ENCODE measurements around the gene CAMTA1. TPM values are rescaled to one million over a fixed set of nuclear protein-coding genes. Genes with fewer than 3 reads are reported as not detected.

CAMTA1 gene
- polyA plus RNA-seq, 1 of the 3 experiments (the other 2 are of a cell fraction), result 63.1 TPM

GRCh38 chr1:7621334-7622219 lies 836.3 kb downstream of the CAMTA1 start:
- ChIA-PET POLR2A (no interaction called here), CTCF (no interaction called here)
- H4K20me1 ChIP-seq (ENCODE audit: insufficient read depth), result no peaks in the 10 kb centered on the region
- H3K4me3 ChIP-seq (ENCODE audit: low read depth in 2 of 2, low read length in 1 of 2), result no peak overlapping the region
- H2AFZ ChIP-seq (ENCODE audit: low read depth), result no peak overlapping the region
- no peaks in the 10 kb centered on the region for H3F3A ChIP-seq (replicated peaks; ENCODE audit: insufficient read depth)
- H3K79me2 ChIP-seq (ENCODE audit: insufficient read depth), result no peaks in the 10 kb centered on the region
- H3K36me3 ChIP-seq (replicated peaks in 1 of 2; ENCODE audit: control insufficient read depth in 1 of 2, insufficient read depth in 2 of 2, low read length in 1 of 2), result no peaks in the 10 kb centered on the region
- WGBS (ENCODE audit: low lambda C conversion rate), result 52% methylated on average over 15 of the region's 24 CpGs
- DNase-seq, result no peak
- H3K9ac ChIP-seq, result no peak overlapping the region
- peaks cover 0 to 47% of the 10 kb centered on the region in 2 experiments; a peak in 1 of 4 replicates for H3K4me1 ChIP-seq (ENCODE audit: control insufficient read depth in 1 of 2, insufficient read depth in 2 of 2, low read depth in 1 of 2, low read length in 1 of 2)
- peaks cover 2% of the 10 kb centered on the region; the same call in 1 of the 2 replicates for H3K27me3 ChIP-seq (ENCODE audit: insufficient read depth)
- no peak overlapping the region for H3K4me2 ChIP-seq
- TF ChIP-seq NRF1 (IDR thresholded peaks at IDR 0.05; ENCODE audit: low read depth, low read length) (no peak), USF2 (IDR thresholded peaks at IDR 0.05; ENCODE audit: borderline replicate concordance, low read depth, low read length) (no peak), GABPA (IDR thresholded peaks at IDR 0.05; ENCODE audit: low read depth) (no peak), ZBTB33 (IDR thresholded peaks at IDR 0.05; ENCODE audit: borderline replicate concordance, low read depth) (no peak), MXI1 (IDR thresholded peaks at IDR 0.05; ENCODE audit: low read depth, low read length) (no peak), JUND (IDR thresholded peaks at IDR 0.05) (no peak), SIN3A (IDR thresholded peaks at IDR 0.05; ENCODE audit: borderline replicate concordance, low read depth, low read length) (no peak), IRF3 (IDR thresholded peaks at IDR 0.05; ENCODE audit: low read depth, low read length) (no peak), CHD2 (IDR thresholded peaks at IDR 0.05; ENCODE audit: low read length, partially characterized antibody) (no peak), RCOR1 (IDR thresholded peaks at IDR 0.05; ENCODE audit: low read length) (no peak), REST (IDR thresholded peaks at IDR 0.05; ENCODE audit: low read depth, low read length) (no peak), ELF1 (IDR thresholded peaks at IDR 0.05) (no peak), FOXJ3 (CRISPR knock-in tag; IDR thresholded peaks at IDR 0.05) (no peak)
- H3K9me2 ChIP-seq, result no peaks in the 10 kb centered on the region
- no peaks in the 10 kb centered on the region for H3K9me3 ChIP-seq
- H3K27ac ChIP-seq (ENCODE audit: low read depth in 2 of 2, low read length in 1 of 2), result no peak overlapping the region; a peak in 1 of 4 replicates
